Kidney capillary endothelial cell (primary cell): ENCODE results near the gene HIPK1.
"Not testable (repeated sequence)": the region's sequence is repeated elsewhere in the genome, so short reads cannot be mapped to it uniquely, and the experiment has no call there.

Experiments used
- DNase-seq: peaks from one replicate; pipeline ENCODE4 v3.0.0-alpha.2; 2018; ENCODE audit warnings: low spot score

HIPK1 gene

GRCh38 chr1:113945329-113945728, 16.2 kb downstream of the HIPK1 start:
- no peak for DNase-seq

- DNase-seq: no peak
Observed at GRCh38 chr1:113946112-113946511, 17.0 kb downstream of the HIPK1 start.

- DNase-seq: no peak
Observed at GRCh38 chr1:113946678-113947387, 17.7 kb downstream of the HIPK1 start.

GRCh38 chr1:113947388-113948107, 18.4 kb downstream of the HIPK1 start:
- no peak for DNase-seq

GRCh38 chr1:113948151-113948550, 19.0 kb downstream of the HIPK1 start:
- not testable (repeated sequence) for DNase-seq

GRCh38 chr1:113949007-113949406, 19.9 kb downstream of the HIPK1 start:
- DNase-seq: no peak

- DNase-seq: no peak
Observed at GRCh38 chr1:113950908-113951307, 21.8 kb downstream of the HIPK1 start.

GRCh38 chr1:113951719-113952118, 22.6 kb downstream of the HIPK1 start:
- DNase-seq: no peak

- no peak for DNase-seq
Observed at GRCh38 chr1:113957984-113958383, 28.9 kb downstream of the HIPK1 start.

- DNase-seq: no peak
Observed at GRCh38 chr1:113958691-113959090, 29.6 kb downstream of the HIPK1 start.

- DNase-seq: no peak
Observed at GRCh38 chr1:113963281-113963906, 34.3 kb downstream of the HIPK1 start.

- no peak for DNase-seq
Observed at GRCh38 chr1:113965703-113966412, 36.7 kb downstream of the HIPK1 start.

- DNase-seq: no peak
Observed at GRCh38 chr1:113972954-113973353, 43.8 kb downstream of the HIPK1 start.

- no peak for DNase-seq
Observed at GRCh38 chr1:113975211-113975895, 46.2 kb downstream of the HIPK1 start.

GRCh38 chr1:113976609-113977278, 47.6 kb downstream of the HIPK1 start:
- peak; percentile 58 for DNase-seq

- no peak for DNase-seq
Observed at GRCh38 chr1:113977906-113978305, 48.8 kb downstream of the HIPK1 start.

GRCh38 chr1:113978863-113979702, 50.0 kb downstream of the HIPK1 start, which contains the start of gene OLFML3:
Gene OLFML3 (plus strand): TSS chr1:113979474. CDS start chr1:113979517, 43 bp downstream.
- peak; percentile 90 for DNase-seq

- DNase-seq: no peak
Observed at GRCh38 chr1:113980110-113980509, 51.0 kb downstream of the HIPK1 start.

GRCh38 chr1:113981962-113982931, 53.1 kb downstream of the HIPK1 start:
- DNase-seq: no peak
